ENCODE data around the gene FAM241A.

GRCh38 chr4:112153211-112153791 is 8.0 kb downstream of the FAM241A start:
- TF ChIP-seq EZH2phosphoT487 (IDR thresholded peaks at IDR 0.05; ENCODE audit: low read depth) (no peak), CTCF (IDR thresholded peaks at IDR 0.05; ENCODE audit: low read depth, low read length) (no peak)

All from OCI-LY3 (cell line).